ENCODE data around the gene ACLY. TPM values are rescaled to one million over a fixed set of nuclear protein-coding genes. Genes with fewer than 3 reads are reported as not detected.

The ACLY gene
- total and polyA plus RNA-seq, 2 of the 13 experiments (the other 11 are each of a cell fraction or from before 2014, with no cell fraction given), result 111 to 218 TPM

DNA sequence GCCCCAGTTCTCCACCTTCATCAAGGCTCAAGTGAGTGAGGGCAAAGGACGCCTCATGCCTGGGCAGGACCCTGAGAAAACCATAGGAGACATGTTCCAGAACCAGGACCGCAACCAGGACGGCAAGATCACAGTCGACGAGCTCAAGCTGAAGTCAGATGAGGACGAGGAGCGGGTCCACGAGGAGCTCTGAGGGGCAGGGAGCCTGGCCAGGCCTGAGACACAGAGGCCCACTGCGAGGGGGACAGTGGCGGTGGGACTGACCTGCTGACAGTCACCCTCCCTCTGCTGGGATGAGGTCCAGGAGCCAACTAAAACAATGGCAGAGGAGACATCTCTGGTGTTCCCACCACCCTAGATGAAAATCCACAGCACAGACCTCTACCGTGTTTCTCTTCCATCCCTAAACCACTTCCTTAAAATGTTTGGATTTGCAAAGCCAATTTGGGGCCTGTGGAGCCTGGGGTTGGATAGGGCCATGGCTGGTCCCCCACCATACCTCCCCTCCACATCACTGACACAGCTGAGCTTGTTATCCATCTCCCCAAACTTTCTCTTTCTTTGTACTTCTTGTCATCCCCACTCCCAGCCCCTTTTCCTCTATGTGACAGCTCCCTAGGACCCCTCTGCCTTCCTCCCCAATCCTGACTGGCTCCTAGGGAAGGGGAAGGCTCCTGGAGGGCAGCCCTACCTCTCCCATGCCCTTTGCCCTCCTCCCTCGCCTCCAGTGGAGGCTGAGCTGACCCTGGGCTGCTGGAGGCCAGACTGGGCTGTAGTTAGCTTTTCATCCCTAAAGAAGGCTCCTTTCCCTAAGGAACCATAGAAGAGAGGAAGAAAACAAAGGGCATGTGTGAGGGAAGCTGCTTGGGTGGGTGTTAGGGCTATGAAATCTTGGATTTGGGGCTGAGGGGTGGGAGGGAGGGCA is 96.3 kb downstream of the ACLY start (continued):
- TF ChIP-seq, protein P1, sequence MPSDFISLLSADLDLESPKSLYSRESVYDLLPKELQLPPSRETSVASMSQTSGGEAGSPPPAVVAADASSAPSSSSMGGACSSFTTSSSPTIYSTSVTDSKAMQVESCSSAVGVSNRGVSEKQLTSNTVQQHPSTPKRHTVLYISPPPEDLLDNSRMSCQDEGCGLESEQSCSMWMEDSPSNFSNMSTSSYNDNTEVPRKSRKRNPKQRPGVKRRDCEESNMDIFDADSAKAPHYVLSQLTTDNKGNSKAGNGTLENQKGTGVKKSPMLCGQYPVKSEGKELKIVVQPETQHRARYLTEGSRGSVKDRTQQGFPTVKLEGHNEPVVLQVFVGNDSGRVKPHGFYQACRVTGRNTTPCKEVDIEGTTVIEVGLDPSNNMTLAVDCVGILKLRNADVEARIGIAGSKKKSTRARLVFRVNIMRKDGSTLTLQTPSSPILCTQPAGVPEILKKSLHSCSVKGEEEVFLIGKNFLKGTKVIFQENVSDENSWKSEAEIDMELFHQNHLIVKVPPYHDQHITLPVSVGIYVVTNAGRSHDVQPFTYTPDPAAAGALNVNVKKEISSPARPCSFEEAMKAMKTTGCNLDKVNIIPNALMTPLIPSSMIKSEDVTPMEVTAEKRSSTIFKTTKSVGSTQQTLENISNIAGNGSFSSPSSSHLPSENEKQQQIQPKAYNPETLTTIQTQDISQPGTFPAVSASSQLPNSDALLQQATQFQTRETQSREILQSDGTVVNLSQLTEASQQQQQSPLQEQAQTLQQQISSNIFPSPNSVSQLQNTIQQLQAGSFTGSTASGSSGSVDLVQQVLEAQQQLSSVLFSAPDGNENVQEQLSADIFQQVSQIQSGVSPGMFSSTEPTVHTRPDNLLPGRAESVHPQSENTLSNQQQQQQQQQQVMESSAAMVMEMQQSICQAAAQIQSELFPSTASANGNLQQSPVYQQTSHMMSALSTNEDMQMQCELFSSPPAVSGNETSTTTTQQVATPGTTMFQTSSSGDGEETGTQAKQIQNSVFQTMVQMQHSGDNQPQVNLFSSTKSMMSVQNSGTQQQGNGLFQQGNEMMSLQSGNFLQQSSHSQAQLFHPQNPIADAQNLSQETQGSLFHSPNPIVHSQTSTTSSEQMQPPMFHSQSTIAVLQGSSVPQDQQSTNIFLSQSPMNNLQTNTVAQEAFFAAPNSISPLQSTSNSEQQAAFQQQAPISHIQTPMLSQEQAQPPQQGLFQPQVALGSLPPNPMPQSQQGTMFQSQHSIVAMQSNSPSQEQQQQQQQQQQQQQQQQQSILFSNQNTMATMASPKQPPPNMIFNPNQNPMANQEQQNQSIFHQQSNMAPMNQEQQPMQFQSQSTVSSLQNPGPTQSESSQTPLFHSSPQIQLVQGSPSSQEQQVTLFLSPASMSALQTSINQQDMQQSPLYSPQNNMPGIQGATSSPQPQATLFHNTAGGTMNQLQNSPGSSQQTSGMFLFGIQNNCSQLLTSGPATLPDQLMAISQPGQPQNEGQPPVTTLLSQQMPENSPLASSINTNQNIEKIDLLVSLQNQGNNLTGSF (CRISPR knock-in tag; IDR thresholded peaks at IDR 0.05), result no peak
- TF ChIP-seq SRSF1 (optimal IDR thresholded peaks at IDR 0.05; ENCODE audit: low read depth, low read length) (no peak), SETDB1 (CRISPR knock-in tag; IDR thresholded peaks at IDR 0.05; ENCODE audit: borderline replicate concordance) (no peak), ZSCAN31 (CRISPR knock-in tag; IDR thresholded peaks at IDR 0.05; ENCODE audit: low read depth) (no peak), ZNF772 (CRISPR knock-in tag; IDR thresholded peaks at IDR 0.05) (no peak), SP2 (CRISPR knock-in tag; IDR thresholded peaks at IDR 0.05) (no peak), KLF6 (CRISPR knock-in tag; IDR thresholded peaks at IDR 0.05) (no peak), ZNF354B (CRISPR knock-in tag; IDR thresholded peaks at IDR 0.05) (no peak), IRX3 (CRISPR knock-in tag; IDR thresholded peaks at IDR 0.05; ENCODE audit: borderline replicate concordance, low read depth) (no peak), MXI1 (IDR thresholded peaks at IDR 0.05; ENCODE audit: borderline replicate concordance, low read depth, low read length) (no peak), NR2F6 (IDR thresholded peaks at IDR 0.05) (0 out of 2 replicates have a peak, but pooled peaks have one; percentile 12), NR2F6 (CRISPR knock-in tag; IDR thresholded peaks at IDR 0.05) (no peak), POLR2AphosphoS2 (IDR thresholded peaks at IDR 0.05; ENCODE audit: low read depth, low read length) (peak; percentile 24; the same call in 1 of the 2 replicates), ZNF616 (CRISPR knock-in tag; IDR thresholded peaks at IDR 0.05; ENCODE audit: low read depth) (no peak), HNRNPH1 (optimal IDR thresholded peaks at IDR 0.05; ENCODE audit: low read depth, low read length) (no peak), YY1 (IDR thresholded peaks at IDR 0.05; ENCODE audit: insufficient read depth, insufficient replicate concordance, low read depth, low read length) (no peak), ERF (CRISPR knock-in tag; IDR thresholded peaks at IDR 0.05) (no peak)
- TF ChIP-seq, protein P2, sequence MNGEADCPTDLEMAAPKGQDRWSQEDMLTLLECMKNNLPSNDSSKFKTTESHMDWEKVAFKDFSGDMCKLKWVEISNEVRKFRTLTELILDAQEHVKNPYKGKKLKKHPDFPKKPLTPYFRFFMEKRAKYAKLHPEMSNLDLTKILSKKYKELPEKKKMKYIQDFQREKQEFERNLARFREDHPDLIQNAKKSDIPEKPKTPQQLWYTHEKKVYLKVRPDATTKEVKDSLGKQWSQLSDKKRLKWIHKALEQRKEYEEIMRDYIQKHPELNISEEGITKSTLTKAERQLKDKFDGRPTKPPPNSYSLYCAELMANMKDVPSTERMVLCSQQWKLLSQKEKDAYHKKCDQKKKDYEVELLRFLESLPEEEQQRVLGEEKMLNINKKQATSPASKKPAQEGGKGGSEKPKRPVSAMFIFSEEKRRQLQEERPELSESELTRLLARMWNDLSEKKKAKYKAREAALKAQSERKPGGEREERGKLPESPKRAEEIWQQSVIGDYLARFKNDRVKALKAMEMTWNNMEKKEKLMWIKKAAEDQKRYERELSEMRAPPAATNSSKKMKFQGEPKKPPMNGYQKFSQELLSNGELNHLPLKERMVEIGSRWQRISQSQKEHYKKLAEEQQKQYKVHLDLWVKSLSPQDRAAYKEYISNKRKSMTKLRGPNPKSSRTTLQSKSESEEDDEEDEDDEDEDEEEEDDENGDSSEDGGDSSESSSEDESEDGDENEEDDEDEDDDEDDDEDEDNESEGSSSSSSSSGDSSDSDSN (CRISPR knock-in tag; IDR thresholded peaks at IDR 0.05), result no peak
- TF ChIP-seq, protein P3, sequence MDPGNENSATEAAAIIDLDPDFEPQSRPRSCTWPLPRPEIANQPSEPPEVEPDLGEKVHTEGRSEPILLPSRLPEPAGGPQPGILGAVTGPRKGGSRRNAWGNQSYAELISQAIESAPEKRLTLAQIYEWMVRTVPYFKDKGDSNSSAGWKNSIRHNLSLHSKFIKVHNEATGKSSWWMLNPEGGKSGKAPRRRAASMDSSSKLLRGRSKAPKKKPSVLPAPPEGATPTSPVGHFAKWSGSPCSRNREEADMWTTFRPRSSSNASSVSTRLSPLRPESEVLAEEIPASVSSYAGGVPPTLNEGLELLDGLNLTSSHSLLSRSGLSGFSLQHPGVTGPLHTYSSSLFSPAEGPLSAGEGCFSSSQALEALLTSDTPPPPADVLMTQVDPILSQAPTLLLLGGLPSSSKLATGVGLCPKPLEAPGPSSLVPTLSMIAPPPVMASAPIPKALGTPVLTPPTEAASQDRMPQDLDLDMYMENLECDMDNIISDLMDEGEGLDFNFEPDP (CRISPR knock-in tag; conservative IDR thresholded peaks at IDR 0.05), result no peak

All from HepG2 (cell line).